Coronary artery (tissue), 2 donors: Measurements from ENCODE around the gene CACNA2D3.

Experiments used
- DNase-seq: peaks from one replicate; pipeline ENCODE4 v3.0.0-alpha.2; 2017; ENCODE audit warnings: low spot score
- H3K27ac ChIP-seq, 2 donors: fragments of 200-600 bp; sonication (generic); one replicate each; pipeline ENCODE4 v1.5.1; 2016 to 2019
- H3K4me3 ChIP-seq: fragments of 200-600 bp; sonication (generic); 2 replicates; pipeline ENCODE4 v1.5.1; 2016; ENCODE audit warnings: mild to moderate bottlenecking, moderate library complexity
- CTCF ChIP-seq: fragments of 200-600 bp; sonication (generic); IDR thresholded peaks from one replicate; pipeline ENCODE4 v1.5.1; 2019; ENCODE audit warnings: antibody characterized with exemption

Gene CACNA2D3

GRCh38 chr3:54261141-54261540 is 138.8 kb downstream of the CACNA2D3 start:
- no peak for DNase-seq
- Histone ChIP-seq H3K27ac (no peak overlapping the region), H3K4me3 (no peak overlapping the region)
- TF ChIP-seq CTCF: no peak

GRCh38 chr3:54262541-54262940 is 140.2 kb downstream of the CACNA2D3 start:
- TF ChIP-seq CTCF: no peak
- DNase-seq: no peak

GRCh38 chr3:54262946-54263345 is 140.6 kb downstream of the CACNA2D3 start:
- Histone ChIP-seq H3K4me3 (no peak overlapping the region), H3K27ac (no peak overlapping the region)
- DNase-seq: no peak
- TF ChIP-seq CTCF: no peak

More at GRCh38 chr3:54262541-54262940, 140.2 kb downstream of the CACNA2D3 start:
- no peak overlapping the region for H3K4me3 ChIP-seq
- H3K27ac ChIP-seq: no peak overlapping the region

- Histone ChIP-seq H3K4me3 (no peak overlapping the region), H3K27ac (no peak overlapping the region)
- no peak for DNase-seq
- TF ChIP-seq CTCF: no peak
Measured at GRCh38 chr3:54264050-54264449, 141.7 kb downstream of the CACNA2D3 start.

GRCh38 chr3:54270816-54271526 is 148.6 kb downstream of the CACNA2D3 start:
- H3K4me3 ChIP-seq: no peak overlapping the region
- no peak for TF ChIP-seq CTCF
- DNase-seq: no peak
- no peak overlapping the region for H3K27ac ChIP-seq

GRCh38 chr3:54273791-54274190 is 151.4 kb downstream of the CACNA2D3 start:
- no peak for DNase-seq
- Histone ChIP-seq H3K4me3 (no peak overlapping the region), H3K27ac (no peak overlapping the region)
- TF ChIP-seq CTCF: no peak

- H3K27ac ChIP-seq: no peak overlapping the region
- TF ChIP-seq CTCF: no peak
Measured at GRCh38 chr3:54274607-54275006, 152.3 kb downstream of the CACNA2D3 start.

More at GRCh38 chr3:54274607-54275006, 152.3 kb downstream of the CACNA2D3 start:
- no peak for DNase-seq
- H3K4me3 ChIP-seq: no peak overlapping the region
